Measurements from ENCODE around the gene SOX6.

SOX6 gene

DNA sequence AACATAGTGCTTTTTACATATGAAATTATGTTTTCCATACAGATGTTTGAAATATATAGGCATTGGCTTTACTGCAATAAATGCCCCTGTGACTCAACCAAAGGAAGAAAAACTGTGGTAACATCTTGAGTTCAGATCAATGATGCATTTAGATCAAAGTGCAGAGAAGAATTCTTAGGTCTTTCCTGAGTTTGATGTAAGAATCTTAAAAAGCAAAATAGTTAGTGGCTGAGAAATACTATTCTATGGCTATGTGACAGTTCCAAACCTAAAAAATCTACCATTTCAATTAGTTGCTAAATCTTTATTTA lies 93.7 kb downstream of the SOX6 start:
- DNase-seq: no peak

DNA sequence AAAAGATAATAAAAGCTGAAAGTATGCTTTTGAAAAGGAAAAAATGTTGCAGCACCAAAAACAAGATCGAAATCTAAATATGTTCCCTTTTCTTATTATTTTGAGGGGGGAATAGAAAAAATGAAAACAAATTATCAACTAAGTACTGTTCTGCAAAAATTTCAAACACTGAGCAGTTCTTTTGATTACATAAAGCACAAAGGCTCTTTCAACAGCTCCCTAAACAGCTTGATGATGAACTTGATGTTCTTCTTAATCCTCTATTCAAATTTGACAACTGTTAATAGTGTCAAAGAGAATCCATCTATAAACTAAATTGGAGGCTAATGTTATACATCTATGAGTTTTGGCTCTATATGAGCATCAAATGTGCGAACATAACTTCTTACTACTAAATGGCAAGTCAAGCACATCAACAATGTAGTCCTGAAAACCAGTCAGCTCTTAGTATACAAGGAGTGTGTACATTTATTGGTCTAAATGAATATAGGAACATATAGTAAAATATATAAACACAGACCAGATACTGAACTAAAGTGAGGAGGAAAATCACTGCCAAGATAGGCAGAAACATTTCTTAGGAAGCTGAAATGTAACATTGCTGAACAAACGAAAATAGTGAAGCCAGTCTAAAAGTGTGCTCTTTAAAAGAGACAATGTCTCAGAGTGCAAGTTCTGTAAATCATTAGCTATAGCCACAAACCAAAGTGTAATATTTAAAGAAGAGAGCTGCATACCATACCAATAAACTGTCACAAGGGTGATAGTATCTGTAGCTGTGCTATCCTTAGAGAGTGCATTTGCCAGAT lies 94.3 kb downstream of the SOX6 start:
- no peak for DNase-seq

DNA sequence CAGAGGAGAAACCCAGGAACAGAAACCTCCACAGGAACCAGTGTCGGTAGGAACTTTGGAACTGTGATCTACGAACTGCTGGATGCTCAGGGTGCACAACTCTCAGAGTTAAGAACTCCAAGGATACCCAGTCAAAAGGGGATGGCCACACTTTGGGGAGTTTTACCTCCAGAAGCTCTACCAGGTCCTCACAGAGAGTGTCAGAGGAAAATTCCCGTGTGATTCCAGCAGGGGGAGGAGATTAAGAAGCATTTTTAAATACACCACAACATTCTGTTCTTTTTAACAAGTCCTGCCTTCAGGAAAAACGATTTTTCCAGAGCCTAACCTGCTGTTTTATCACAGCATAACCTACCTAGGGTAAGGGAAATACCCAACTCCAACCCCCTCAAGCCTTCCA lies 104.0 kb downstream of the SOX6 start:
- no peak for DNase-seq

DNA sequence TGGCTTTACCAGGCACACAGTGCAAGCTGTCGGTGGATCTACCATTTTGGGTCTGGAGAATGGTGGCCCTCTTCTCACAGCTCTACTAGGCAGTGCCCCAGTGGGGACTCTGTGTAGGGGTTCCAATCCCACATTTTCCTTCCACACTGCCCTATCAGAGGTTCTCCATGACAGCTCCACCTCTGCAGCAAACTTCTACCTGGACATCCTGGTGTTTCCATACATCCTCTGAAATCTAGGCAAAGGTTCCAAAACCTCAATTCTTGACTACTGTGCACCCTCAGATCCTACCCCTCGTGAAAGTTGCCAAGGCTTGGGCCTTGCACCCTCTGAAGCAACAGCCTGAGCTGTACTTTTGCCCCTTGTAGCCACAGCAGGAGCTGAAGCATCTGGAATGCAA lies 108.1 kb downstream of the SOX6 start:
- no peak for DNase-seq

DNA sequence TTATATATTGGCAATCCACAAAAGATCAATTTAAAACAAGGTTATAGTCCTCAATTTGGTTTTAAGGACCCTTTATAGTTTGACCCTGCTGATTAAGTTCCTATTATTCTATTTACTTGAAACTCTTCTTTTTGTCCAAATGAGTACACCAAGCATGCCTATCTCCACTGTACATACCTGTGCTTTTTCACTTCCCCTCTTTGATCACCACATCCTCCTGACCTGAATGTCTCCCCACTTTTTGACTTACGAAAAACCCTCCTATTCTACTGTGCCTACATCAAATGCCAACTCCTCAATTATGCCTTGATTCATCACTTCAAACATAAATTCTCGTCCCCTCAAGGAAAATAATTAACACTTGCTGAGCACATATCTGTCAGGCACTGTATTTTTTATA lies 113.5 kb downstream of the SOX6 start:
- no peak for DNase-seq

DNA sequence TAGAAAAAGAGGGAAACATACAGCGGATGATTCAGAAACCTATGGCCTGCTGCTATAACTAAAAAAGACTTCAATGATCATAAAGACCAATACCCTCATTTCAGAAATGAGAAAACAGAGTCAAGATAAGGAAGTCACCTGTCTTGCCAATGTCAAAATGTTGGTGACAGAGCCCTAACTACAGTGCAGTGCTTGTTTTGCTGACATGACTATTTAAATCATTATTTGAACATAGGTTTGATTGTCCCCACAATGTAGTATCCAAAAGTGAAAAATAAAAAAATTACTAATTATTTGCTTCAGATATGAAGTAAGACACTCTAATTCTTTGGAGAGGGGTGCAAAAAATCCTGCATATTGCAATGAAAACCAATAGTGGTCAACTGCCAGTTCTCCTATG lies 115.7 kb downstream of the SOX6 start:
- no peak for DNase-seq

DNA sequence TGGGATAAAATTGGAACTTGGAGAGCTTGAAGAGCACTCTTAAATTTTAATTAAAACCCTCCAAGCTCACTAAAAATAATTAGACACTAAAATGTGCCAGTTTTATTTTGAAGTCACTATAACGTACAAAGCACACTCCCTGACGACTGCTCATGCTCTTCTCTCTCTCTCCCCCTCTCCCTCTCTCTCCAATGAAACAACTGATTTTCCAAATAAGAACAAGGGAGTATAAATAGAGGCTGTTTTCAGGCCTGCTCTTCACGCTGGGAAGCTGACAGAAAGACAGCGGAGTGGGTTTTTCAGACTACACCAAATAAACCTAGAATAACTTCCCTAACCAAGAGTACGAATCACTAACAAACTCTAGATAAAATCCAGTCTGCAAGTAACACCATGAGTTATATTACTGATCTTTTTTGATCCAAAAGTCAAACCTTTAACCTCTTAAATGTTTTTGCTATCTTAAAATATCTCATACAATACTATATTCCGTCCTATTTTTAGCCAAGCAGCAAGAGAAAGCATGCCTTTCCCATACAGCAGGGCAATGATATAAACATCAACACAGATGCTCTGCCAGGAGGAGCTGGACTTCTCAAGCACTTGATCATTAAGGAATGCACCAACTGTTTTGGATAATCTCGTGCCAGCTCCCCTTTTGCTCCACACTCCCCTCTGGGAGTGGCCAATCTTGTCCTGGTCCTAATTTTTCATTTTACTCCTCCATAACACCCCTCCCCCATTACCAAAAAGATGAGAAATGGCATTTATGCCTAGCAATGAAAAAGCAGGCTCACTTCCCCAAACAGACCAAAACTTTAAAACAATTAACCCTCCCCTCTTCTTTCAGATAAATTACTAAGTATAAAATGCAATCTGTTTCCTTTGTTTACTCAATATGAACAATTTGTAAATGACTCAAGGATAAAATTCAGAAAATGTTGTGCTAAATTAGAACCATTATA lies 116.9 kb downstream of the SOX6 start:
- peak; percentile 80 for DNase-seq

DNA sequence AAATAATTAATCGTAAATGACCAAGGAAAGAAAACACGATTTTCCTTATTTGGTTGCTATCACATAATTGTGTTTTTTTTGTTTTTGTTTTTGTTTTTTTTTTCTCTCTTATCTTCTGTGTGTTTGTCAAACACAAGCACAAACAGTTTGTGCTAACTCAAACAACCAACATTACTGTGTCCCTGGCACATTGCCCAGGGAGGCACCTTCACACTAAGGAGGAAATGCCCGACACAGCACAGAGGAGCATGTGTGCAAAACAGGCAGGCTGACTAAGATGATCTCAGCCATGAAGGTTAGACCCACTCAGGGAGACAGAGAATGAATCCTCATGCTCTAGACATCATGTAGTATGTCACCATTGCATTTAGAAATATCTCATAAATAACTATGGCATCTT lies 130.1 kb downstream of the SOX6 start:
- DNase-seq: no peak

DNA sequence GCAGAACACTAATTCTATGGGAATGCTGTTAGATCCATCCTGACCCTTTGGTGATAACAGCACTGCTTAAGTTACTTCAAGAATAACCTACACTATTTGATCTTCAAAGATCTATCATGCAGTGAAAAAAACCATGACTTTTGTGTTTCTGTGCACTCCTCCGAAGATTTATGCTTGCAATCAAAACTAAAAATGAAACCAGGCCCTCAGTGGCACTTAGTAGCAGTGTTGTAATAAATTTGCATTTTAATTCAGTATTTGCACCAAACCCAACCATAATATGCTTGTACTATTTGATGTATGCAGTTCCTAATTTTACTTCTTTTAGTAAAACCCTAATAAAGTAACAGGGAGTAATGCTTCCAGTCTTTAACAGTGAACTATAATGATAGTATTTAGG lies 130.7 kb downstream of the SOX6 start:
- no peak for DNase-seq

DNA sequence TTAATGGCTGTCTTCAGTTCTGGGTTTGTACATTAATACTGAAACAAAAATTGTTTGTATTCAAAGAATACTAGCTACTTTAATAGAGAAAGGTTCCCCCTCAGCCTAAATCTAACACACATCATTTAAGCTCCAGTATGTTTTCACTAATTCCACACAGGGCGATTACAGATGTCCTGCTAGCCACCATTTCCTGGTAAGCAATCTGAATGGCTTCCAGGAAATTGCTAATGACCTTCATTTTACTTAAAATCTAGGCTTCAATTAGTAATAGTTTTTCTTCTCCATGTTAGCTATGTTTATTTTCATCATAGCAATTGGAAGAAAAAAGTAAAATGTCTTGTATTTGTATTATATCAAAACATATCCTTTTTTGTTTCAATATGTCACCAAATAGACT lies 132.8 kb downstream of the SOX6 start:
- DNase-seq: no peak

DNA sequence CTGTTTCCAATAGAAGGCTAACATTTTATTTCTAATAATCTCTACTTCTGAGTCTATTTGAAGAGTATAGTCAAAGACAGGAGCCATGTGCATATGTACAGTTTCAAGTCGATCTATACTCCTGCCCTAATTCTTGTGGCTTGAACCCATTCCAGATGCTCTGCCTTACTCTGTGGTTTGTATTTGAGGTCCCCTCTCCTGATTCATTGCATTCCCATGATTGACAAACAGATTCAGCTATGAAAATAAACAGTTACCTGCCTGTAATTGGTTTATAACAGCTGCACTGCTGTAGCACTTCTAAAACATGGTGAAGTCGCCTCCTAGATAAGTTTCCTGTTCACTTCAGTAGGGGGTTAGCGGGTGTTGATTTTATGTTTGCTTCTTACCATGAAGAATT lies 138.7 kb downstream of the SOX6 start:
- DNase-seq: no peak

DNA sequence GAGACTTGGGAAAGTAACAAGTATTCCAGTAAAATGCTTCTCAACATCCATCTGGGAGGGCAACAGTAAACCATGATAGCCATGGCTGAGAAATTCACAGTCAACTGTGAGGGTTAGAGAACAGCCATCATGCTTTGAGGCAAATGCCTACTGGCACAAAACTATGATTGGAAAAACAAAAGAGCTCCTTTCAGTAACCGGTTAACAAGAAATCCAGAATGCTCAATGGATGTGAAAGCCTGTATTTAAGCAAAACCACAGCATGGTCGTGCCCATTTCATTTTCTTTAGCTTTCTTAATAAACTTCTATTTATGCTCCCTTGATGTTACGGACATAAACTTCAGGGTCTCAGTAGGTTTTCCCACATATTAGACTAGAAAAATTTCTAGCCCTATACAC lies 139.5 kb downstream of the SOX6 start:
- no peak for DNase-seq

DNA sequence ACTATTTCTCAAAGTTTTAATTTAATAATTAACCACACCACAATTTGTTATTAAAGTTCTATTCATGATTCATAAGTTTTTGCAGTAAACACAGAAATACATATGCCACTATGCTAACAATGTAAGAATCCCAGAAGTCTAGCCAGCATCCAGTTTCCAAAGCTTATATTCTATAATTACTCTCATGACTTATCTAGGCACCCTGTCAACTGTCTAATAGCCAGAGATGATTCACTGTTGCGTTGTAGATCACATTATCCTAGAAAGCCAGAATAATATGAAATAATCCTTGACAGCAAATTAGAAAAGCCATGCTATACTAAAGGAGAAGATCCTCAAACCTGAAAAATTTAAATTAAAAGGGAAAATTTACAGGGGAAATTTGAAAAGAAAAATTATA lies 141.0 kb downstream of the SOX6 start:
- DNase-seq: no peak

DNA sequence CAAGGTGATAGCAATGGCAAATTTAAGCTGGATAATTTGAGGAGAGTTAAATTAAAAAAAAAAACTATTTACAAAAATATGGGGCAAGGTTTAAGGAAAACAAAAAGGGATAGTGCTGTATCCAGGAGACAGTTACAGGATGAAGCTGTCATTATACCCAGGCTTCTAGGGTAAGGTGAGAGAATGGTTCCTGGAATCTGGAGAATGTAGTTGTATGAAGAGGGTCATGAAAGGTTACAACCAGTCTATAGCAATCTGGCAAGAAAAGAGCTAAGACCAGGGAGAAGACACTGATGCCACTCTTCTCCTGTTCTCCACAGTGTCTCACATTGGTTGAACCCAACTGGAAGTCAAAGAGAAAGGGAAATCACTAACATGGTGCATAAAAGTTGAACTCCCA lies 144.9 kb downstream of the SOX6 start:
- no peak for DNase-seq

DNA sequence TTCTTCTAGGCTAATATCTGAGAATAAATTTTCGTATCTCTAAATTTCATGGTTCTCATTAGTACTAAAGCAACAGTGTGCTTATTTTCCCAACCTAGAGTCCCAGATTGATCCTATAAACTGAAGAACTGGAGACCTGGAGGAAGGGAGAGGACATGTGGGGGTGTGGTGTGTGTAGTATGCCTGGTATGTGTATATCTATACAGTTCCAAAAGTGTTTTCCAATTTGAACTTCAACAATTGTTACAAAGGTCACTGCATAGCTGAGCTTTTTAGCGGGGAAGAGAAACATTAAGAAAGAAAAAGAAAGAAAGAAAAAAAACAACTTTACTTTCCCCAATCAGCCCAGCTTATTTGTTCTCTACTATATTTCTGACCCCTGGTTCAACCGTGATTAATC lies 152.1 kb downstream of the SOX6 start:
- no peak for DNase-seq

DNA sequence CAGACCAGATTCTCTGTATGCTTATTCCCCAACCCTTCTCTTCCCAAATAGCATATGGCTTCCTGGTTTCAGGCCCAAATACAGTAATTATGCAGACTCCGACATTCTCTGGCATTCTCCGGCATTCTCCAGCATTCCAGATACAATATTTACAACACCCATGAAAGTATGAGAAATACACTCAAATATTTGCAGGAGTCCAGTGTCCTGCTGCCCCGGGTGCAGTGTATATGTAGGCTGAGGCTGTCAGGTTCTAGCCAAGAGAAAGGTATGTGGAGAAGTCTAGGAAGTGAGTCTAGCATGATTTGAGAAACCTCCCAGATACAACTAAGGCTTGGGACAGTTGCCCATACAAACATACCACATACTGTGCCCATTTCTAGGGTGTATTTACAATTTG lies 160.7 kb downstream of the SOX6 start:
- DNase-seq: no peak

DNA sequence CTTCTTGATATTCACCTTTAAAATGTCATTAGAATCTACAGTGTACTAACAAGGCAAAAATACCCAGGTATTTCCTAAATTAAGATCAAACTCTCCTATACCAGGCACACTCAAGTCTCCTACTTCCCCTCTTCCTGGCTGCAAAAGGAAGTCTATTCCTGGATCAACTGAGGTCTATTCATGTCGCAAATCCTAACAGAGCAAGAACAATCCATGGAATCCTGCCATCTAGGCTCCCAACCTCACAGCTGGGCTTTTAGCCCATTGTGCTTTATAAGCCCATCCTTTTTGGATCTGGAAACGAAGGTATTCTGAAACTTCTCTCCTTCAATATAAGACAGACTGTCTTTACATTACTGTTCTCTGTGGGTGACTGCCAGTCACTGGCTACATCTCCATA lies 161.8 kb downstream of the SOX6 start:
- DNase-seq: no peak

DNA sequence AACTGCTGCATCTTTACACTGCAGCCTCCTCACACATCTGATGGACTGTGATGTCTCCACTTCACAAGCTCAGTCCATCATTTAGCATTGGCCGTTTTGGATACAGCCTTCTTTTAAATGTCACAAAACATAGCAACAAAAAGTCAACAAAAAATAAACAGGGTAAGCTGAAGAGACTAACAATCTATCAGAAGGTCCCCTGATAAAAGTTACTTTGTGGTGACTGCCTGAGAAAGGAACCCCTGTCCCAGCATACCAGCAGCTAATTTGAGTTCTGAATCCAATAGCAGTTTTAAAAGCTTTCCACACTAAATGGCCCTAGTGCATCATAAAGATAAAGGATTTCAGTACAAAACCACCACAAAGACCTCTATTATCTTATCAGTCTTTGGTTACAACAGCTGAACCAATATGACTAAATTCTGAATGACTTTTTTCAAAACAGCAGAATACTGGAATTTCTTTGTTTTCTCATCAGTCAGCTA lies 162.4 kb downstream of the SOX6 start:
- no peak for DNase-seq

DNA sequence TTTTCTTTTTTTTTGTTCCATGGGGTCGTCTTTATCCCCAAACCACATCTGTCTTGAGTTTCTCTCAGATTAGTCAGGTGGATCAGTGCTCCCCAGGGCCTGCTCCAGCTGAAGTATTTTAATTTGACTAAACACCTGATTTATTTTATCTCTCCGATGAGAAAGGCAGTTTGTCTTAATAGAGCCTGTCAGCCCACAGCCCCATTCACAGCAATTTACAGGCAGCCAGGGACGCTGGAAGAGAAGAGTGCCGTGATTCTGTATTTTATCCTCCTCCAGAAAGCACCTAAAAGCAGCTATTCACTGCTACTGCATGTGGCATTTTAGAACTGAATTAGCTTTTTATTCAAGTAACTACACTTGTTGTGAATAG lies 164.5 kb downstream of the SOX6 start:
- no peak for DNase-seq

DNA sequence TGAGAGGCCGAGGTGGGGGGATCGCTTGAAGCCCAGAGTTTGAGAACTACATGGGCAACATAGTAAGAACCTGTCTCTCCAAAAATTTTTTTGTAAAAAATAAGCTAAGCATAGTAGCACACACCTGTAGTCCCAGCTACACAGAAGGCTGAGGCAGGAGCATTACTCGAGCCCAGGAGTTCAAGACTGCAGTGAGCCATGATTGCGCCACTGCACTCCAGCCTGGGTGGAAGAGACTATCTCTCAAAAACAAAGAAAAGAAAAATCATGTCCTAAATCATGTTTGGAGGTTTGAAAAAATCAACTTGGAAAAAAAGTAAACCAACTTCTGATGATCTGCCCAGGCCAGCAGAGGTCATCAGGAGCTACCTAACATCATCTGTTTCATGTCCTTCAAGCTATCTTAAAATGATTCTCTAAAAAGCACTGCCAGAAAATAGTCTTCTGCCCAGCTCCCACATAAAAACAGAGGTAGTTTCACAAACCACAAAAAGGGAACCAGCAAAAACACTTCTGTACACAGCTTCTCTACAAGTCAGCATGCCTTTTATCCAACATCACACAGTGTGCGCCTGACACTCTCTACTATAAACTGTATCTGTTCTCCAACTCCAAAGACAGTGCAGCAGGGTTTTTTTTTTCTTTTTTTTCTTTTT lies 165.0 kb downstream of the SOX6 start:
- DNase-seq: no peak

DNA sequence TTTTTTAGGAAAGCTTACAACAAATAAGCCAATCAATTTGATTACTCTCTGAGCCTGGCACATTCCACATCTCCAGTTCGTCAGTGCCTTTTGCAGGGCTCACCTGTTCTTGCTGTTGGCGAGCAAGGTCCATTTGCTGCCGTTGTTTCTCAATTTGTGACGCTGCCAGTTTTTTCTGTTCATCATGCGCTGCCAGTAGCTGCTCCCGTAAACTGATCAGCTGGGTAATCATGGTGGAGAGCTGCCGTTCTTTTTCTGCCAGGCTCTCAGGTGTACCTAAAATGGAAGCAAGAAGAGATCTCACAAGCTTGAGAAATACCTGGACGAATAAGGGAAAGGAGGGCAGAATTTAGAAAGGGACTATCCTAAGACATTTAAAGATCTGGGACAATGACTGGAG lies 169.7 kb downstream of the SOX6 start:
- no peak for DNase-seq

DNA sequence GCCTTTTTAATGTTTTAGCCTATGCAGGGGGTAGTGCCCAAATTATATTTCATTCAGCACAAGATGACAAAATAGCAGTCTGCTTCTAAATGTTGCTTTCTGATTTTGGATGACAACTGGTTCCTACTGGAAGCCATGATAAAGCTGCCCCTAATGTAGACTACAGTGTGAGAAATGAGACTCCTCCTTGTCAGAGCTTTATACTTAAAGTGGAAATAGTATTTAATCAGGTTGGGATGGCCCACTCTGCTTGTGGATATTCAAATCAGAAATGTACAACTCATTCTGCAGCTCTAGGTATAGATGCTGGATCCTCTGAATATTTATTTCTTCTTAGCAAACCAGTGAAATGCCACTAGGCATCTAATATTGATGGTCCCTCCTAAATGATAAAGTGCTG lies 171.3 kb downstream of the SOX6 start:
- DNase-seq: no peak

DNA sequence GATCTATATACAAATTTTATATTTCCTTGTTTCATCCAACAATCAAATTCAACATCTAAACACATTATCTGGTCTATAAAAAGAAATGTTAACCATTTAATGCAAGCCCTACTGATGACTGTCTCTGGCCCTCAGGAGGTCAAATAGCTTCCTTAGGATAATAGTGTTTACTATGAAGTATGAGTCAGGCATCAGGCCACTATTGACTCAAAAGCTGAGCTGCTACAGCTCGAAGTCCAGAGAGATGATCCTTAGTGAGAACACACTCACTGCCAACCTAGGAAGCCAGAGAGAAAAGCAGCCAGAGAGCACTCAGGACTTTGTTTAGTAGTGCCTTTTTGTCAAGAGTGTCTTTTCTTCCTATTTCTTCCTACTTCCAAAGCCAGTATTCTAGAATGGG lies 171.8 kb downstream of the SOX6 start:
- no peak for DNase-seq

DNA sequence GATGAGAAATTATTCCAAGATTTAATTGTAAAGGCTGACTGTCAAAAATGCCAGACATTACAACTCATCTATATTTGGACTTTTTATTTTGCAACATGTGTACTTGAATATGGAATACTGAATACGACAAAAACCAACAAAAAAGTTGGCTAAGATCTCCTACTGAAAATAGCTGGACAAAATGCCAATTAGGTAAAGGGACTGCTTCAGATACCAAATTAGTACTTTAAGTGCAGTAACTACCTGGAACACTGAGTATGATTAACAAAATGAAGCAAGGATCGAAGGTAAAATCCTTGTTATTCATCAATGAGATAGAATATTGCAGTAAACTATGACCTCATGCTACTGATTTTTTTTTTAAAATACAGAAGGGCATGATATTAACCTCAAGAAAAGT lies 173.8 kb downstream of the SOX6 start:
- no peak for DNase-seq

All from NCI-H524 treated with DMSO at 0.1 percent for 48 hours (cell line).